TTC549 (cell line): ENCODE measurements around the gene TMEM130.
"Not testable (repeated sequence)": the region's sequence is repeated elsewhere in the genome, so short reads cannot be mapped to it uniquely, and the experiment has no call there.

Source experiments
- FAIRE-seq: peaks from 2 replicates; lab custom pipeline; 2012; peaks lifted over from hg19 to GRCh38; lab: Jason Lieb, UNC

The TMEM130 gene

GRCh38 chr7:98877692-98878364 lies 8.0 kb upstream of the TMEM130 start:
- FAIRE-seq, result no peak

GRCh38 chr7:98877146-98877545 lies 7.3 kb upstream of the TMEM130 start:
- no peak for FAIRE-seq

DNA sequence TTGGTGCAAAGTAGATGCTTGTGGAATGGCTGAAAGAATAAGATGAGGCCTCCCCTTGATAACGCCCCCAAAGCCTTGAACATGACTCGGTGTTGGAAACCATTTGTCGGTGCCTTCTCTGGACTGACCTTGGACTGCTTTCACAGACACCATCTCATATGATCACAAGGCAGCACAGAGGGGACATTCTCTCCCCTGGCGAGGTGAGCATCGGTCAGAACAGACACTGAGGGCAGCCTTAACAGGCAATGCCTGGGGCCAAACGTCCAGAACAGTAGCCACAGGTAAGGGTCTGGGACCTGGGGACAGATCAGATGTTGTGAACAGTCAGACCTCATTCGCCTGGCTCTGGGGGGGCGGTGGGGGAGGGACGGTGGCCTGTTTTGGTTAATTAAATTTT lies 5.7 kb upstream of the TMEM130 start:
- no peak for FAIRE-seq

- no peak for FAIRE-seq
Observed at GRCh38 chr7:98874942-98875341, 5.1 kb upstream of the TMEM130 start.

GRCh38 chr7:98873610-98874009 lies 3.8 kb upstream of the TMEM130 start:
- FAIRE-seq, result not testable (repeated sequence)

DNA sequence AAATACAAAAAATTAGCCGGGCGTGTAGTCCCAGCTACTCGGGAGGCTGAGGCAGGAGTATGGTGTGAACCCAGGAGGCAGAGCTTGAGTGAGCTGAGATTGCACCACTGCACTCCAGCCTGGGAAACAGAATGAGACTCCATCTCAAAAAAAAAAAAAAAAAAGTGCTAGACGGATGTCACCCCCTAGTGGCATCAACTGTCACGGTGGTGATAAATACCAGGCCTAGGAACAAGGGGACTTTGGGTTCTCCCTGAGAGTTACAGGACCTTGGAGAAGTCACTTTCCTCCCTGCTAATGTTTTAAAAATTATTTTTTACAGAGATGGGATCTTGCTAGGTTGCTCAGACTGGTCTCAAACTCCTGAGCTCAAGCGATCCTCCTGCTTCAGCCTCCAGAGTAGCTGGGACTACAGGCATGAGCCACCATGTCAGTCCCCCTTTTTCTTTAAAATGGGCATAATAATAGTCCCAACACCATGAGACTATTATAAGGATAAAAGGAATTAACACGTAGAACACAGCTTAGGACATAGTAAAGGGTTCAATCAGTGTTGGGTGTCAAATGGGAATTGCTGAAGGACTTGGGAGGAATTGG lies 2.6 kb upstream of the TMEM130 start:
- no peak for FAIRE-seq

DNA sequence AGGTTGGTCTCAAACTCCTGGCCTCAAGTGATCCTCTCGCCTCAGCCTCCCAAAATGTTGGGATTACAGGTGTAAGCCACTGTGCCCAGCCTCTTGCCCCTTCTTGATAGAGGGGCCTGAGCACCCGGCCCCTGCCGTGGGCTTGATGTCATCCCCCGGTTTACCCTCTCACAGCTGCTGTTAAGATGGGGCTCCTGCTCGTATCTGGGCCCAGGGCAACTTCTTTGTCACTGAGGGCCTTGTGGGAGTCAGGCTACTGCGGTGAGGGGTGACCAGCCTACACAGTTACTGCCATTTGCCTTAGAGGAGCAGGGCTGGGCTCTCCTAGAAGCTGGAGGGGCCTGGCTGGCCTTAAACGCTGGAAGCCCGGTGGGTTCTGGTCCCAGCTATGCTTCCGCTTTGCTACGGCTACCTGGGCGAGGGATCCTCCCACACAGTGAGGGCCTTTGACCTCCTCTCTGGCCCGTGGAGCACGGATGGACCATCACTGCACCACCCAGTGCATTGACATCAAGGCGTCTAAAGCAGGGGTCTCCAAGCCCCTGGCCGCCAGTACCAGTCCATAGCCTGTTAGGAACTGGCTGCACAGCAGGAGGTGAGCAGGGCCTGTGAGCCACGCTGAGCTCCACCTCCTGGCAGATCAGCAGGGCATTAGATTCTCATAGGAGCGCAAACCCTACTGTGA lies 1.1 kb upstream of the TMEM130 start:
- FAIRE-seq, result no peak

DNA sequence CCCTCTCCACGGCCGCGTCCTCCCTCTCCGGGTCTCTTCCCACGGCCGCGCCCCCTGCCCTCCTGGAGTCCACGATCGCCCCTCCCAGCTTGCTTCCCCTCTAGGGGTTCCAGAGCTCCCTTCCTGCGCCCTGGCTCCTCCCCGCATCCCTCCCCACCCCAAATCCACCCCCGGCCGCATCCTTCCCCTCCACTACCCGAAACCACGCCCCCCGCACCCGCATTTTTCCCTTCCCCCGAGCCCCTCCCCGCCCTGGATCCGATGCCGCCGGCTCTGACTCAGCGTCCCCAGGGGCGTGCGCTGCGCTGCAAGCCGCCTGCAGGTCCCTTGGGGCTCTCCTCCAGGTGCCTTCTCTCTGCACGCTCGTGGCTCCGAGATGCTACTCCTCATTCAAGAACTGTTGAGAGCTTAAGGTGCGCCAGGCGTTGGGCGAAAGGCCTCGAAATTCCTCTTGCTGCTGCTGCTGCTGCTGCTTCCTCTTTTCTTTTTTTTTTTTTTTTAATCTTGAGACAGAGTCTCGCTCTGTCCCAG lies 372 bp upstream of the TMEM130 start:
- no peak for FAIRE-seq

GRCh38 chr7:98869027-98869596 lies 702 bp downstream of the TMEM130 start:
- FAIRE-seq, result no peak

DNA sequence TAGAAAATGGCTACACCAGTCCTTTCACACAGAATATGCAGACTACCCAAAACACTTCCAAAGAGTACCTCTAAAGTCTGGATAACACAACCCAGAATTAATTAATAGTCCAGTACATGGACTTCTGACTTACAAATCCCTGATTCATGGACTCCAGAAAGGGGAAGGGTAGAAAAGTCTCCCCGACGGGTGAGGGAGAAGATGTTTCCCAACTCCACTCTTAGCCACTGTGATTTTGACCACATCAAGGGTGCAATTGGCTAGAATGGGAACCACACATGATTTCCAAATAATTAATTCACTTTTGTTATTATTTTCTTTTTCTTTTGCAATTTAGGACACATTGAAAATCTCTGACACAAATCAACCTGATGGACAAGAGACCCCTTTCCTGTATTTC lies 1.4 kb downstream of the TMEM130 start:
- FAIRE-seq, result no peak

GRCh38 chr7:98866765-98867164 lies 3.0 kb downstream of the TMEM130 start:
- no peak for FAIRE-seq

- FAIRE-seq, result no peak
Observed at GRCh38 chr7:98866351-98866750, 3.5 kb downstream of the TMEM130 start.

- FAIRE-seq, result no peak
Observed at GRCh38 chr7:98864731-98865453, 4.9 kb downstream of the TMEM130 start.

DNA sequence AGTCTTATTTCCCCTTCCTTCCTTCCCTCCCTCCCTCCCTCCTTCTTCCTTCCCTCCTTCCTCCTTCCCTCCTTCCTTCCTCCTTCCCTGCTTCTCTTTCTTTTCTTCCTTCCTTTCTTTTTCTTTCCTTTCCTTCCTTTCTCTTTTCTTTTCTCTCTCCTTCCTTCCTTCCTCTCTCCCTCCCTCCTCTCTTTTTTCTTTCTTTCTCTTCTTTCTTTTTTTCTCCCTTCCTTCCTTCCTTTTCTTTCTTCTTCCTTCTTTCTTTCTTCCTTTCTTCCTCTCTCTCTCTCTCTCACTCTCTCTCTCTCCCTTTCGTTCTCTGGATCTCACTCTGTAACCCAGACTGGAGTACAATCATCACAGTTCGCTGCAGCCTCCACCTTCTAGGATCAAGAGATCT lies 6.2 kb downstream of the TMEM130 start:
- FAIRE-seq, result no peak

GRCh38 chr7:98862716-98863420 lies 6.9 kb downstream of the TMEM130 start:
- no peak for FAIRE-seq

DNA sequence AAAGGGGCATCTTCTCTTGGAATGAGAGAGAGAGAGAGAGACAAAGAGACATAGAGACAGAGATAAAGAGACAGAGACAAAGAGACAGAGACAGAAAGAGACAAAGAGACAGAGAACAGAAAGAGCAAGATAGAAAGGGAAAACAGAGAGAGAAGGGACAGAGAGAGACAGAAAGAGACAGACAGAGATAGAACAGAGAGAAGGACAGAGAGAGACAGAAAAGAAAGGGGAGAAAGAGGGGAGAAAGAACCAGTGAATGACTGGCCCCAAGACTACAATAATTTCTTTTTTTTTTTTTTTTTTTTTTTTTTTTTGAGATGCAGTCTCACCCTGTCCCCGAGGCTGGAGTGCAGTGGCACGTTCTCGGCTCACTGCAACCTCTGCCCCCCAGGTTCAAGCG lies 7.6 kb downstream of the TMEM130 start:
- FAIRE-seq, result no peak

DNA sequence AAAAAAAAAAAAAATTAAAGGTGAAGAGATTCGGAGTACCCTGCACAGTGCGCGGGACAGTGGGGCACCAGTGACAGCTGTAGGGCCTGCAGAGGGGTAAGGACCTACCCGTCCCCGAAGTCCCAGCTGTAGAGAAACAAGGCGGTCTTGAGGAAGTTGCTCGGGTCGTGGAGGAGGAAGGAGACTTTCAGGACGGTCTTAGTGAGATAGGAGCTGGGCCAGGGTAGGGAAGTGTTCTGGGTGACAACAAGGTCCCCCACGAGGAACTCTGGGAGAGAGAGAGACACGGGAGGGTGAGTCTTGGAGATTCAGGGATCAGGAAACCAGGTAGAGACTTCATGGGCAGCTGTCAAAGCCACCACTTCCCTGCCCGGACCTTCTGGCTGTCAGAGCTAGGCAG lies 9.7 kb downstream of the TMEM130 start:
- FAIRE-seq, result no peak

DNA sequence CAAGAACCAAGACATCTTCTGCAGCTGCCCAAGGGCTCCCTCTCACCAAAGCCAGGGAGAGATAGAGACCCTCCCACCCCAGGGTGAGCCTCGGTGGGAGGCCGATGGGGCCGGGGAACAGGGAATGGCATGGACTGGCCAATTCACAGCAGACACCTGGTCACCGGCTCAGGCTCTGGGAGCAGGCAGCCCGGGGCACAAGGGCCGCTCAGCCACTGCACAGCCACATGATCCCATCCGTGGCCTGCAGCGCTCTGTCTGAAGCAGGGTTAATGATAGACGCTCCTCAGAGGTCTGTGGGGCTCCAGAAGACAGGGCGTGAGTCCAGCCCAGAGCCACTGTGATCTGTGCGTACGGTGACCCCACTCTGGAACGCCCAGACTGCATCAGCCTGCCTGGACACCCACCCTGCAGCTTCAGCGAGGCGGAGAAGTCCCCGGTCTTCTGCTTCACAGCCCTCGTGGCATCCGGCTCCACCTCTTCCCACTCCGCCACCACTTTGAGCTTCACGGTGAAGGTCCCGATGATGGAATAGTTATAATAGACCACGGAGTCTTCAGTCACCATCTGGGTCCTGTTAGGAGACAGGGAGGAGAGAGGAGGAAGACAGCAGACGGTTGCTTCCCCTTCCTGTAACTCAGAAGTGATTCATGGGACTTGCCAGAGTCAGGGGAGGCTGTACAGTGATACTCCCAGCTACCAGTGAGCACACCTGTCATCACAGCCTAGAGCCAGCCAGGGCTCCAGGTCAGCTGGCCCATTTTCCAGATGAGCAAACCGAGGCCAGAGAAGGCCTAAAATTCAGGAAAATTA lies 14.0 kb downstream of the TMEM130 start:
- no peak for FAIRE-seq

GRCh38 chr7:98852826-98853225 lies 17.0 kb downstream of the TMEM130 start:
- FAIRE-seq, result no peak

GRCh38 chr7:98848918-98849317 lies 20.9 kb downstream of the TMEM130 start:
- FAIRE-seq, result no peak

DNA sequence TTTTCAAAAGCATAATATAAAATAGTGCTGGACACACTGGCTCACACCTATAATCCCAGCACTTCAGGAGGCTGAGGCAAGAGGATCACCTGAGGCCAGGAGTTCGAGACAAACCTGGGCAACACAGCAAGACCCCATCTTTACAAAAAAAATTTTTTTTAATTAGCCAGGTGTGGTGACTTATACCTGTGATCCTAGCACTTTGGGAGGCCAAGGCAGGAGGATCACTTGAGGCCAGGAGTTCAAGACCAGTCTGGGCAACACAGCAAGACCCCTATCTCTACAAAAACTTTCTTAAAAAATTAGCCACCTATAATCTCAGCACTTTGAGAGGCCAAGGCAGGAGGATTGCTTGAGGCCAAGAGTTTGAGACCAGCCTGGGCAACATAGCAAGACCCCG lies 27.3 kb downstream of the TMEM130 start:
- FAIRE-seq, result not testable (repeated sequence)
